LNCAP (cell line): Measurements from ENCODE around the gene VAV3.

Experiments
- TF ChIP-seq, protein P1 (sequence below): fragments of 450-650 bp; IDR thresholded peaks from 2 replicates; pipeline ENCODE4 v1.5.1; 2017; ENCODE audit warnings: mild to moderate bottlenecking

The VAV3 gene

DNA sequence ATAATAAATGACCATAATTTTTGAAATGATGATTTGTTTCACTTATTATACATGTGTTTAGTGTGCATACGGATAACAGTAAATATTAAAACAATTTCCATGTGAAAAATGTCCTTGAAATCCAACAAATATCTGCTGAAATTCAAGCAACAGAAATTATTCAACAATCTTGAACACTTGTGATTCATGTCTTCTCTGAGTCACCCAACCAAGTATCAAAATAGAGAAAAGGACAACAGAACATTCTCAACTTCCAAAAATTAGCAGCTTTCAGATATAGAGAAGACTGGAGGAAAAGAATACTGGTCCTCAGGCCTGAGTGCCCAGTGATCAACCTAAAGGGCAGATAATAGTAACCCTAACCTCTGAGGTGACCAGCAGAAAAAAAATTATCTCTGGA is 90.8 kb downstream of the VAV3 start:
- TF ChIP-seq, protein P1, sequence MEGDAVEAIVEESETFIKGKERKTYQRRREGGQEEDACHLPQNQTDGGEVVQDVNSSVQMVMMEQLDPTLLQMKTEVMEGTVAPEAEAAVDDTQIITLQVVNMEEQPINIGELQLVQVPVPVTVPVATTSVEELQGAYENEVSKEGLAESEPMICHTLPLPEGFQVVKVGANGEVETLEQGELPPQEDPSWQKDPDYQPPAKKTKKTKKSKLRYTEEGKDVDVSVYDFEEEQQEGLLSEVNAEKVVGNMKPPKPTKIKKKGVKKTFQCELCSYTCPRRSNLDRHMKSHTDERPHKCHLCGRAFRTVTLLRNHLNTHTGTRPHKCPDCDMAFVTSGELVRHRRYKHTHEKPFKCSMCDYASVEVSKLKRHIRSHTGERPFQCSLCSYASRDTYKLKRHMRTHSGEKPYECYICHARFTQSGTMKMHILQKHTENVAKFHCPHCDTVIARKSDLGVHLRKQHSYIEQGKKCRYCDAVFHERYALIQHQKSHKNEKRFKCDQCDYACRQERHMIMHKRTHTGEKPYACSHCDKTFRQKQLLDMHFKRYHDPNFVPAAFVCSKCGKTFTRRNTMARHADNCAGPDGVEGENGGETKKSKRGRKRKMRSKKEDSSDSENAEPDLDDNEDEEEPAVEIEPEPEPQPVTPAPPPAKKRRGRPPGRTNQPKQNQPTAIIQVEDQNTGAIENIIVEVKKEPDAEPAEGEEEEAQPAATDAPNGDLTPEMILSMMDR = no peak

DNA sequence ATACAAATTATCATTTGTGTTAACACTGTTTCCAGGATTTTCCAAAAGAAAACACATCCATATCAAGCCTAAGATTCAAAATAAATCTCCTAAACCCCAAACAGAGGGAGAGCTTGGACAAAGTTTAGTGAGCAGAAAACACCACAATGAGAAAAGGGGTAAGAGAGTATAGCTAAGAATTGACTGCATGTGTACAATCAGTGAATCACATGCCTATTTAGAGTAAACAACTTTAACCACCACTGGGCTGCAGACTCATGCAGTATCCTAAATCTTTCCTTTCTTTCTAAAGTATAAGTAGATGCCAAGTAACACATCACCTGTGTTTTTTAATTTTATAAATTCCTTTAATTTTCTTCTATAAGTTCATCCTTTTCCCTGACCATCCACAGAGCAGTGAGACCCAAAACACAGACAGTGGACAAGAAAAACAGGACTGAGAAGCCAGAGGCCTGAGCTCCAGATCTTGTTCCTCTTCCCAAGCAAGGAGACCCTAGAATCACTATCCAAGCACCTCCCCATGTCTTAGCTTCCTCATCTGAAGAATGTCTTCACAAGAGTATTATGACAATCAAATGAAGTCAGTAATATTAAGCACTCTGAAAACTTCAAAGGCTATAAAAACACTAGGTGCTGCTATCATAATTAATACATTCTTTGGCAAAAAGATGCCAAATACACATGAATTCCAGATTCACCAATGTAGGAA is 93.1 kb downstream of the VAV3 start:
- TF ChIP-seq, protein P1 = no peak

DNA sequence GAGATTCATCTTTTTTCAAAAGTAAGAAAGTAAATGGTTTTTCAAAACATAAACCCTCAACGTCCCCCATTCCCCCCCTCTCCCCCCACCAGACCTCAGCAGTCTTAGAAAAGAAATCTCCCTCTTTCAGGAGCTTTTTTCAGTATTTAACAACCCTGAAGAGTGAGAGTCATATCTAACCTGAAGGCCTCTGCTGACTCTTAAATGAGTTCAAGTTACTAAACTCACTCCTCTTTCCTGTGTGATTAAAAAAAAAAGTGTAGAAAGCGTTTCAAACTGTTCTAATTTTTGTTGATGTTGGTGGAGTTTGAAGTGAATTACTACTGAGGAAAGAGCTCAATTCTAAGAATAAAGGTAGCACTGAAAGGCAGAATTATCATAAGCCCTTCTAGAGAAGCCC is 93.7 kb downstream of the VAV3 start:
- TF ChIP-seq, protein P1 = no peak

DNA sequence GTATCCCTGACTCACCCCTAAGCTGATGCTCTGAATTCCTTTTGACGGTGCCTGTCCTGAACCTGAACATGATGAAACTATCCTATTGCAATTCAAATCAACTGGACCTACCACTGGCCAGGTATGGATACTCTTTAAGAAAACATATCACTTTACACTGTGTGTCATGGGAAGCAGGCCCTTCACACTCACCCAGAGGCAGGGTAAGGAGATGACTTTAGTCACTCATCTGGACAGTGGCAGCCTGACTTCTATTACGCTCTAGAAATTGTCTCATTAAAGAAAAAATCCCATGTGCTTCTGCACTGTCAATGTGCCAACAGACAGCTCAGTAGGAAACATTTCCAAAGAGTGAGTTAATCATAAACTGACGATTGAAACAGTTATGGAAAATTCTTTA is 94.3 kb downstream of the VAV3 start:
- TF ChIP-seq, protein P1 = no peak

DNA sequence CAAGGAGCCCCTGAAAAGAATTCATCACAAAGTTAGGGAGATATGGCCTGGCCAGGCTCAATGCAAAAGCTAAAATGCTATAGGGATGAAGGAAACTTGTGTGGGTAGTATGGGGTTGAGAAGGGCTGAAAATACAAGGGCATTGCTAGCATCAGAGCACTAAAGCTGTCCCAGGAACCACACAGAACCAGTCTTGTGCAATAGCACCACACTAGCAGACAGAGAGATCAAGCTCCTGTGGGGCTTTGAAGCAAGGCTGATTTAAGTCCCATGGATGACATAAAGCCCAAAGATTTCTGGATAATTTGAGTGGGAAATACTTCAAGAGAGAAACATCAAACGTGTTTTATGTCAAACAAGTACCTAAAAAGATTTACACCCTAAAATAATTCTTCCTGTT is 97.1 kb downstream of the VAV3 start:
- TF ChIP-seq, protein P1 = no peak

DNA sequence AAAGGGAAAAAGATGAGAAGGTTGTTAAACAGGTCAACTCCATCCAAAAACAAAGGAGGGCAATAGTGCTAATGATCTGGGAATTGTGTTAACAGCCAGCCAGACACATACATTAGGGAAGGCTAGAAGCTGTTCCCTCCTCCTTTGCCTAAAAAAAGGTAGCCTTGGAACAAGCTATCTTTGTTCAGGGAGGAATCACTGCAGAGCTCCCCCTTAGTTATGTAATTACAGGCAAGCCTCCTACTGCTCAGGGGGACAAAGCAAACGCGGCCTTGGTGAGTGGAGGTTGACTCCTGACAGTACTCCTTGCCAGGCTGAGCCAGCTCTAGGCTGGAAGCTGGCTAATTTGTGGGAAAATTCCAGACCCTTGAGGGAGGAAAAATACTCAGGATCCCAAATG is 97.6 kb downstream of the VAV3 start:
- TF ChIP-seq, protein P1 = no peak

DNA sequence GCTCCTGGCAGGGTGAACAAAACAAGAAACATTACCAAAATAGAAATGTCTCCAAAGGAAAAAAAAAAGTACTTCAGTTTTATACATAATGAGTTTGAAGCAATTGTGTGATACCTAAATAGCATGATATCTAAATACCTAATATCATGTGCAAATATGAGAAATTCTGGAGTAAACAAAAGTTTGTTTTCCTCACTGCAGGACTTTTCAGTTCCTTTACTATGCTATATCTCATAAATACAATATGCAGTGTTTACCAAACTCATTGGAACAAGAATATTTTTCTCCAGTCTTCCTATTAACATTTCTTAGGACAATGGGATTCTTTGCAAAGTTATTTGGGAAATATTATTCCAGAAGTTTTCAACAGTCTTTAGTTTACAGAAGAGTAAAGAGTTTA is 98.1 kb downstream of the VAV3 start:
- TF ChIP-seq, protein P1 = no peak

DNA sequence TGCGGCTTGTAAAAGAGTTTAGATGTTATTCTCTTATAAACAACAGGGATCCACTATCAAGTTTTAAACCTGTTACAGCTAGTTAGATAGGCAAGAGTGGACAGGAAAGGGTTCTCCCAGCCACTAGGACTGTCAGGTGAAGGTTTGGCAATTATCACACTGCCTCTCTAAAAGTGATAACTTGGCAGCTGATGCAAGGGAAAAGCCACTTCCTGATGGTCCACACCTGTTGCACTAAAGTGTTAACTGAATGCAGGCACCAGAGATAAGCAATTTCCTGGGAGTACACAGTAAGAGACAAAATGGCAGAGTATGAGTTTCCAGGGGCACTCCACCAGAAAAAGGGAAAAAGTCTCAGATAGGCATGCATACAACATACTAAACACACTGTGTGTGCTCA is 99.4 kb downstream of the VAV3 start:
- TF ChIP-seq, protein P1 = no peak
